NCI-H2227 (cell line): ENCODE data around the gene FAM98C.
"Not testable (repeated sequence)": the region's sequence is repeated elsewhere in the genome, so short reads cannot be mapped to it uniquely, and the experiment has no call there.

Experiments
- DNase-seq: peaks from one replicate; lab custom pipeline; 2025; ENCODE audit not compliant: unreplicated experiment; lab: John Stamatoyannopoulos, UW

The FAM98C gene

GRCh38 chr19:38402967-38403674 lies at the start of gene FAM98C:
Gene FAM98C (plus strand): TSS chr19:38403093. CDS start chr19:38403154, 61 bp downstream.
- DNase-seq: peak; percentile 100

DNA sequence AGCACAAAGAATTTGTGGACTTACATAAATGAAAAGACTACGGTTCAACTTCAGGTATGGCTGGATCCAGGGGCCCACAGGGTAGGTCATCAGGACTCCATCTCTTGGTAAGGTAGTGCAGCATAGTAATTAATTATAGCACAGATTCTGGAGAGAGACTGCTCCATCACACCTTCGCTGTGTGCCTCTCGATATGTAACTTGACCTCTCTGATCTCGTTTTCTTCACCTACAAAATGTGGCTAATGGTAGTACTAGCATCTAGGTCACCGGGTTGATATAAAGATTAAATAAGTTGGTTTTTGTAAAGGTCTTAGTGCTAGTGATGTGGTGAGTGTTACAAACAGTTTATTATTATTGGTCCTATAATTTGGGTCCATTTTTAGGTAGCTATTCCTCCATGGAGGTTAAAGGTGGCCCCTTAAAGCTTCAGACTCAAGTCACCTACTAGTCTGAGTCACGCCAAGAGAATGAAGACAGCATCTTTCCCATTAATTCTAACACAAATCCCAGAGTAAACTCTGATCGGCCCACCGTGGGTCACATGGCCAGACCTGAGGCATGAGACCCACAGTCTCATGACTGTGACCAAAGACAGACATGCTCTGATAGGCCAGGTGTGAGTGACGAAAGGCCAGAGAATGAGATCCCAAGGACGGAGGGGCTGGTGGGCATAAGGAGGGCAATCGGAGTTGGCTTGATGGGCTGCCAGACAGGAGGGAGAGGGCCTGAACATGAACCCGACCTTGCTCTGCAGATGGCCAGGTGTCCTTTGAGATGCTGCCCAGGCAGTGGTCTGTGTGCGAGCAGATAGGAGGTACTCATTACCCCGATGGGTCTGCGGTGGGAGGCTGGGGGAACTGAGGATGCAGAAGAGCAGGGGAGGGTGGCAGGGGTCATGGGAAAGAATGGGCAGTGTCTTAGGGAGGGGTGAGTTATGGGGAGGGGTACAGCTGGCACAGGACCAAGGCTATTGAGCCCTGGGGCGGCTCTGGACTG lies 46.9 kb upstream of the FAM98C start:
- DNase-seq: peak; percentile 68

GRCh38 chr19:38358071-38358470 lies 44.8 kb upstream of the FAM98C start:
- no peak for DNase-seq

GRCh38 chr19:38359242-38360021 lies 43.5 kb upstream of the FAM98C start:
- no peak for DNase-seq

DNA sequence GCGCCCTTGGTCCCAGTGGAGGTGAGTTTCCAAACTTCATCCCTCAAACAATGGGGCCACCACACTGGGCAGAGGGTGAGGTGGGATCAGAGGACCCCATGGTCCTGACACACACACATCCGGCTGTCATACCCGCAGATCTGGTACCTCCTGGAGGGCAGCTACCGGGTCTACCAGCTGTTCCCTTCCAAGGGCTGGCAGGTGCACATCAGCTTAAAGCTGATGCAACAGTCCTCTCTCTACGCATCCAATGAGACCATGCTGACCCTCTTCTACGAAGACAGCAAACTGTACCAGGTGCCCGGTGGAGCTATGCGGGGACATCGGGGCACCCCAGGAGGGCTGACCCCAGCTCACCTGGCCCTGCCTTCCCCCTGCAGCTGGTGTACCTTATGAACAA lies 42.5 kb upstream of the FAM98C start:
- no peak for DNase-seq

GRCh38 chr19:38360839-38361631 lies 41.9 kb upstream of the FAM98C start:
- DNase-seq: peak; percentile 82

DNA sequence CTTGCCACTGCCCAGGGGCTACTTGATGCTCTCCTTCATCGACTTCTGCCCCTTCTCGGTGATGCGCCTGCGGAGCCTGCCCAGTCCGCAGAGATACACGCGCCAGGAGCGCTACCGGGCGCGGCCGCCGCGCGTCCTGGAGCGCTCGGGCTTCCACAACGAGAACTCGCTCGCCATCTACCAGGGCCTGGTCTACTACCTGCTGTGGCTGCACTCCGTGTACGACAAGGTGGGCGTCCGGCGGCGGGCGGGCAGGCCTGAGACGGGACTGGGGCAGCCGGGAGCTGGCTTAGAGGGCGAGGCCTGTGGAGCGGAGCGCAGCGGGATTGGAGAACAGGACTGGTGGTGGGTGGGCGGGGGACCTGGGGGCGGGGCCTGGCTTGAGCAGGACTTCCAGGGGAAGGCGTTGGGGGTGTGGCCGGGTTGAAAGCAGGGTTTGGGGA lies 41.2 kb upstream of the FAM98C start:
- peak; percentile 100 for DNase-seq

- peak; percentile 100 for DNase-seq
These were observed 40.6 kb upstream of the FAM98C start for GRCh38 chr19:38362076-38362945.

DNA sequence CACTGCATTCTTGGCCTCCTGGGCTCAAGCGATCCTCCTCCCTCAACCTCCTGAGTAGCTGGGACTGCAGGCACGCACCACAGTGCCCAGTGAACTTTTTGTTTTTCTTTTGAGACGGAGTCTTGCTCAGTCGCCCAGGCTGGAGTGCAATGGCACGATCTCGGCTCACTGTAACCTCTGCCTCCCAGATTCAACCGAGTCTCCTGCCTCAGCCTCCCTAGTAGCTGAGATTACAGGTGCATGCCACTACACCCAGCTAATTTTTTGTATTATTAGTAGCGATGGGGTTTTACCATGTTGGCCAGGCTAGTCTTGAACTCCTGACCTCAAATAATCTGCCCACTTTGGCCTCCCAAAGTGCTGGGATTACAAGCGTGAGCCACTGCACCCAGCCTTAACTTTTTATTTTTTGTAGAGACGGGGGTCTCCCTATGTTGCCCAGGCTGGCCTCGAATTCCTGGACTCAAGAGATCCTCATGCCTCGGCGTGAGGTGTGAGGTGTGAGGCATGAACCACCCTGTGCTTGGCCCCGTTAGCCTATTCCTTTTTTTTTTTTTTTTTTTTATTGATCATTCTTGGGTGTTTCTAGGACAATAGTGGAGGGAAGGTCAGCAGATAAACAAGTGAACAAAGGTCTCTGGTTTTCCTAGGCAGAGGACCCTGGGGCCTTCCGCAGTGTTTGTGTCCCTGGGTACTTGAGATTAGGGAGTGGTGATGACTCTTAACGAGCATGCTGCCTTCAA lies 39.8 kb upstream of the FAM98C start:
- DNase-seq: not testable (repeated sequence)

- DNase-seq: no peak
These were observed 35.9 kb upstream of the FAM98C start for GRCh38 chr19:38367041-38367440.

- no peak for DNase-seq
These were observed 33.3 kb upstream of the FAM98C start for GRCh38 chr19:38369584-38369983.

DNA sequence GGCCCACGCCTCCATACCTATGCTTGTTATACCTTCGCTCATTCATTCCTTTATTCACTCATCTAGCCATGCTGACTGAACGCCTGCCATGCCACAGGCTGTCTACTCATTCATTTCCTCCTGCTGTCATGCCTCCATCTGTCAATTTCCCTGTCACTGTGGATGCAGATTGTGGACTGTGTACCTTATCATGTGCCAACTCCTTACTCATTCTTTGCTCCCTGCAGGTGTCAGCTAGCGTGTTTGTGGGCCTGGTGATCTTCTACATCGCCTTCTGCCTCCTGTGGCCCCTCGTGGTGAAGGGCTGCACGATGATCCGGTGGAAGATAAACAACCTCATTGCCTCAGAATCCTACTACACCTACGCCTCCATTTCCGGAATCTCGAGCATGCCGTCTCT lies 32.6 kb upstream of the FAM98C start:
- no peak for DNase-seq

DNA sequence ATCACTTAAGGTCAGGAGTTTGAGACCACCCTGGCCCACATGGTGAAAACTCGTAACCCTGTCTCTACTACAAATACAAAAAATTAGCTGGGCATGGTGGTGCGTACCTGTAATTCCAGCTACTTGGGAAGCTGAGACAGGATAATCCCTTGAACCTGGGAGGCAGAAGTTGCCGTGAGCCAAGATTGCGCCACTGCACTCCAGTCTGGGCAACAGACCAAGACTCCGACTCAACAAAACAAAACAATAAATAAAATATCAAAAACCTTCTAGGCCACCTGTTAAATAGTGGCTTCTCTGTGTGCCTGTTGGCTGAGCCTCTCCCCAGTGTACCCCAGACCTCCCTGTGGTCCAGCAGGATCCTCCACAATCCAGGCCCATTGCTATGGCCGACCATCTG lies 31.8 kb upstream of the FAM98C start:
- DNase-seq: no peak

- no peak for DNase-seq
These were observed 29.0 kb upstream of the FAM98C start for GRCh38 chr19:38373907-38374331.

GRCh38 chr19:38374332-38375097 lies 28.4 kb upstream of the FAM98C start, which contains the start of gene PSMD8:
Gene PSMD8 (plus strand): TSS chr19:38374571. CDS start chr19:38374602, 31 bp downstream.
- DNase-seq: peak; percentile 100

GRCh38 chr19:38375098-38375493 lies 27.8 kb upstream of the FAM98C start:
- peak; percentile 89 for DNase-seq

DNA sequence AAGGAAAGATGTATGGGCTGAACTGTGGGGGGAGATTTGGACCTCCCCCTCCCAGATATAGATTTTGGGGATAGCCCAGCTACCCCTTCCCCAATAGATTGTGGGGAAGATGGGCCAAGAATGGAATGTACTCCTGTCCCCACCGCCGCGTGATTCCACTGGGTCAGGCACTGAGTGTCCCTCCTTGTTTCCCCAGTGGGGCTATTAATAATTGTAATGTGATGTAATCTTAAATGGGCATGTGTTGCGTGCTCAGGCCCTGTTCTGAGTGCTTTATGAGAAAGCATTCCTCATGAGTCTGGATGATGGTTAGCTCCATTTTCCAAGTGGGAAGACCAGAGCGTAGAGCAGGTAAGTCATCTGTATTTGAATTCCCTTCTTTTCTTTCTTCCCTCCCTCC lies 27.1 kb upstream of the FAM98C start:
- DNase-seq: no peak

- no peak for DNase-seq
These were observed 26.3 kb upstream of the FAM98C start for GRCh38 chr19:38376576-38376975.
